Measurements from ENCODE around the gene UNC5C. TPM values are rescaled to one million over a fixed set of nuclear protein-coding genes. Genes with fewer than 3 reads are reported as not detected.

UNC5C gene
- total RNA-seq, 1 donor from 2014 or later: 76.7 TPM

- no peak overlapping the region for H3K4me3 Mint-ChIP-seq
- no peak for DNase-seq (ENCODE audit: low spot score in 2 of 2, unreplicated experiment in 2 of 2)
- peak overlapping the region; percentile 28 for H3K27ac Mint-ChIP-seq
- peaks cover 3% of the 10 kb centered on the region for H3K36me3 Mint-ChIP-seq
- H3K4me1 Mint-ChIP-seq: peaks cover 58% of the 10 kb centered on the region
- H3K9me3 Mint-ChIP-seq: no peaks in the 10 kb centered on the region
- no peaks in the 10 kb centered on the region for H3K27me3 Mint-ChIP-seq (ENCODE audit: low read depth)
- TF ChIP-seq CTCF (IDR thresholded peaks at IDR 0.05; ENCODE audit: unreplicated experiment): no peak
Observed at GRCh38 chr4:95360906-95361695, 187.7 kb downstream of the UNC5C start.

GRCh38 chr4:95360256-95360903 is 188.4 kb downstream of the UNC5C start:
- H3K27ac Mint-ChIP-seq: peak overlapping the region; percentile 41
- TF ChIP-seq CTCF (IDR thresholded peaks at IDR 0.05; ENCODE audit: unreplicated experiment): no peak
- H3K9me3 Mint-ChIP-seq: no peaks in the 10 kb centered on the region
- no peak overlapping the region for H3K4me3 Mint-ChIP-seq
- H3K27me3 Mint-ChIP-seq (ENCODE audit: low read depth): no peaks in the 10 kb centered on the region
- no peak for DNase-seq (ENCODE audit: low spot score in 2 of 2, unreplicated experiment in 2 of 2)
- H3K4me1 Mint-ChIP-seq: peaks cover 58% of the 10 kb centered on the region
- H3K36me3 Mint-ChIP-seq: peaks cover 4% of the 10 kb centered on the region

GRCh38 chr4:95358421-95358820 is 190.4 kb downstream of the UNC5C start:
- Mint-ChIP-seq H3K4me1 (peaks cover 48% of the 10 kb centered on the region), H3K27me3 (ENCODE audit: low read depth) (no peaks in the 10 kb centered on the region), H3K9me3 (peaks cover 5% of the 10 kb centered on the region), H3K4me3 (no peak overlapping the region), H3K27ac (peak overlapping the region; percentile 91), H3K36me3 (peaks cover 16% of the 10 kb centered on the region)
- no peak for TF ChIP-seq CTCF (IDR thresholded peaks at IDR 0.05; ENCODE audit: unreplicated experiment)
- no peak for DNase-seq (ENCODE audit: low spot score in 2 of 2, unreplicated experiment in 2 of 2)

- no peak overlapping the region for H3K4me3 Mint-ChIP-seq
- no peak for DNase-seq (ENCODE audit: low spot score in 2 of 2, unreplicated experiment in 2 of 2)
- no peaks in the 10 kb centered on the region for H3K27me3 Mint-ChIP-seq (ENCODE audit: low read depth)
- H3K9me3 Mint-ChIP-seq: peaks cover 9% of the 10 kb centered on the region
- H3K27ac Mint-ChIP-seq: no peak overlapping the region
- H3K36me3 Mint-ChIP-seq: peaks cover 25% of the 10 kb centered on the region
- no peak for TF ChIP-seq CTCF (IDR thresholded peaks at IDR 0.05; ENCODE audit: unreplicated experiment)
- H3K4me1 Mint-ChIP-seq: peaks cover 23% of the 10 kb centered on the region
Observed at GRCh38 chr4:95355021-95355420, 193.8 kb downstream of the UNC5C start.

GRCh38 chr4:95348418-95348817 is 200.4 kb downstream of the UNC5C start:
- no peak overlapping the region for H3K27ac Mint-ChIP-seq
- H3K36me3 Mint-ChIP-seq: peaks cover 59% of the 10 kb centered on the region
- peaks cover 61% of the 10 kb centered on the region for H3K9me3 Mint-ChIP-seq
- no peak overlapping the region for H3K4me3 Mint-ChIP-seq
- peaks cover 5% of the 10 kb centered on the region for H3K4me1 Mint-ChIP-seq
- no peak for TF ChIP-seq CTCF (IDR thresholded peaks at IDR 0.05; ENCODE audit: unreplicated experiment)
- DNase-seq (ENCODE audit: low spot score in 2 of 2, unreplicated experiment in 2 of 2): no peak
- no peaks in the 10 kb centered on the region for H3K27me3 Mint-ChIP-seq (ENCODE audit: low read depth)
